CD14-positive monocyte (primary cell): ENCODE results near the gene PRPF4. TPM values are rescaled to one million over a fixed set of nuclear protein-coding genes. Genes with fewer than 3 reads are reported as not detected.

Experiments
- DNase-seq, 3 donors: peaks; one replicate each; pipeline ENCODE4 v3.0.0-alpha.2; 2011 to 2022
- H2AFZ ChIP-seq: 2 replicates; pipeline ENCODE4 v1.6.0; 2012; ENCODE audit warnings: mild to moderate bottlenecking, low read depth, low read length, inconsistent platforms; ENCODE audit not compliant: insufficient read depth, poor library complexity, severe bottlenecking
- H3K27ac ChIP-seq, 2 donors: 1 replicate in 1 of 2; 2 replicates in 1 of 2; pipeline ENCODE4 v1.5.1; 2012 to 2013; ENCODE audit warnings: low read length in 2 of 2, control low read depth in 1 of 2, inconsistent platforms in 1 of 2, low read depth in 1 of 2, mild to moderate bottlenecking in 1 of 2
- H3K27me3 ChIP-seq, 2 donors: one replicate each; pipeline versions ENCODE4 v1.6.0 to v1.6.1; 2011 to 2013; ENCODE audit warnings: low read length in 2 of 2; ENCODE audit not compliant: control insufficient read depth in 2 of 2, insufficient read depth in 2 of 2
- H3K36me3 ChIP-seq, 2 donors: replicated peaks in 1 of 2; 1 replicate in 1 of 2; 2 replicates in 1 of 2; pipeline versions ENCODE4 v1.5.1 to v1.6.1; 2012 to 2013; ENCODE audit warnings: low read length in 2 of 2, control low read depth in 1 of 2, inconsistent platforms in 1 of 2, mild to moderate bottlenecking in 1 of 2; ENCODE audit not compliant: insufficient read depth in 2 of 2, control insufficient read depth in 1 of 2
- H3K4me1 ChIP-seq, 2 donors: 1 replicate in 1 of 2; 2 replicates in 1 of 2; pipeline versions ENCODE4 v1.5.1 to v1.6.1; 2012 to 2013; ENCODE audit warnings: low read length in 2 of 2, control low read depth in 1 of 2, inconsistent platforms in 1 of 2, mild to moderate bottlenecking in 1 of 2, moderate library complexity in 1 of 2; ENCODE audit not compliant: insufficient read depth in 2 of 2, control insufficient read depth in 1 of 2
- H3K4me2 ChIP-seq: replicated peaks from 2 replicates; pipeline ENCODE3; 2012; ENCODE audit warnings: low read length, moderate library complexity, mild to moderate bottlenecking; ENCODE audit not compliant: poor library complexity, severe bottlenecking; ENCODE audit errors: extremely low read depth
- H3K4me3 ChIP-seq, 3 experiments: fragments of 200-600 bp in 1 of 3; sonication (generic) in 1 of 3; replicated peaks in 1 of 3; 1 replicate in 2 of 3; 2 replicates in 1 of 3; pipeline ENCODE4 v1.5.1; 2011 to 2013; ENCODE audit warnings: low read length in 3 of 3, mild to moderate bottlenecking in 3 of 3, control low read depth in 2 of 3, low read depth in 2 of 3, inconsistent platforms in 1 of 3, moderate library complexity in 1 of 3
- H3K79me2 ChIP-seq: 2 replicates; pipeline ENCODE4 v1.6.0; 2012; ENCODE audit warnings: mild to moderate bottlenecking, control low read depth, inconsistent platforms, low read length, moderate library complexity; ENCODE audit not compliant: insufficient read depth
- H3K9ac ChIP-seq: 2 replicates; pipeline ENCODE4 v1.6.0; 2017; ENCODE audit warnings: low read length, mild to moderate bottlenecking; ENCODE audit not compliant: insufficient read depth, poor library complexity, severe bottlenecking
- H3K9me3 ChIP-seq, 2 donors: replicated peaks in 1 of 2; 1 replicate in 1 of 2; 2 replicates in 1 of 2; pipeline versions ENCODE4 v1.5.1 to v1.6.1; 2012 to 2013; ENCODE audit warnings: low read length in 2 of 2, control low read depth in 1 of 2; ENCODE audit not compliant: control insufficient read depth in 1 of 2, insufficient read depth in 1 of 2
- H4K20me1 ChIP-seq: 2 replicates; pipeline ENCODE4 v1.6.0; 2012; ENCODE audit warnings: mild to moderate bottlenecking, low read length, control low read depth, moderate library complexity; ENCODE audit not compliant: insufficient read depth
- H3K27ac Mint-ChIP-seq, 7 donors: one replicate each; pipeline ENCODE4 v1.8.0; 2020; ENCODE audit warnings: mild to moderate bottlenecking in 7 of 7, mixed read lengths in 7 of 7, moderate library complexity in 6 of 7, inconsistent platforms in 2 of 7
- H3K27me3 Mint-ChIP-seq, 3 donors: one replicate each; pipeline ENCODE4 v1.8.0; 2021 to 2022; ENCODE audit warnings: low read depth in 3 of 3, mild to moderate bottlenecking in 3 of 3, mixed read lengths in 3 of 3, moderate library complexity in 3 of 3, inconsistent platforms in 1 of 3
- H3K36me3 Mint-ChIP-seq, 2 donors: one replicate each; pipeline ENCODE4 v1.8.0; 2020; ENCODE audit warnings: mixed read lengths in 2 of 2, inconsistent platforms in 1 of 2, mild to moderate bottlenecking in 1 of 2
- H3K4me1 Mint-ChIP-seq: one replicate; pipeline ENCODE4 v1.8.0; 2020; ENCODE audit warnings: mild to moderate bottlenecking, mixed read lengths
- H3K4me3 Mint-ChIP-seq, 2 donors: one replicate each; pipeline ENCODE4 v1.8.0; 2020; ENCODE audit warnings: mild to moderate bottlenecking in 2 of 2, mixed read lengths in 2 of 2, moderate library complexity in 1 of 2
- H3K9me3 Mint-ChIP-seq, 7 donors: one replicate each; pipeline ENCODE4 v1.8.0; 2020 to 2022; ENCODE audit warnings: mixed read lengths in 7 of 7, mild to moderate bottlenecking in 6 of 7, moderate library complexity in 6 of 7, inconsistent platforms in 2 of 7
- CTCF ChIP-seq: fragments of 200-600 bp; IDR thresholded peaks from one replicate; pipeline ENCODE4 v1.8.0; 2022; ENCODE audit warnings: antibody characterized with exemption, mild to moderate bottlenecking
- WGBS: methylation state at CpG from one replicate; pipeline ENCODE4 v1.1.5; 2013; ENCODE audit warnings: missing lambda C conversion rate; ENCODE audit not compliant: insufficient coverage; 5-methylcytosine and 5-hydroxymethylcytosine counted together
- intact Hi-C, 2 donors: fragments of 100-400 bp; cut with micrococcal nuclease; formaldehyde crosslinking; loops; one replicate each; pipeline versions ENCODE4 v1.15.0 to v1.15.1; 2023
- polyA plus RNA-seq, 3 donors: library from polyadenylated mRNA; depleted of rRNA in 1 of 3; unstranded in 2 of 3; stranded (reverse) in 1 of 3; fragments of 300-500 nt in 2 of 3; fragments of >200 nt in 1 of 3; fragmentation: Illumina TruSeq in 2 of 3; gene quantifications; 1 replicate in 2 of 3; 2 replicates in 1 of 3; pipeline ENCODE4 v1.2.3, GENCODE V29; 2012 to 2021

Gene PRPF4
- polyA plus RNA-seq, 3 donors, result 13.0 to 23.8 (median 22.1) TPM

GRCh38 chr9:113237026-113237425 is 38.4 kb upstream of the PRPF4 start:
- peaks cover 7% of the 10 kb centered on the region for H4K20me1 ChIP-seq
- no peak overlapping the region for H3K27ac ChIP-seq
- no peak overlapping the region for H3K4me2 ChIP-seq
- no peak overlapping the region for H2AFZ ChIP-seq
- WGBS, result 97% methylated on average over 3 of the region's 4 CpGs
- H3K9ac ChIP-seq, result no peak overlapping the region
- no peak overlapping the region for H3K4me3 Mint-ChIP-seq
- DNase-seq, result no peak
- peaks cover 43% of the 10 kb centered on the region for H3K4me1 Mint-ChIP-seq
- peak overlapping the region in 1 of 7 donors; percentile 15 for H3K27ac Mint-ChIP-seq
- peaks cover 0 to 1% (median 0%) of the 10 kb centered on the region in 7 donors for H3K9me3 Mint-ChIP-seq
- peaks cover 0 to 3% (median 0%) of the 10 kb centered on the region in 3 donors for H3K27me3 Mint-ChIP-seq
- TF ChIP-seq CTCF, result no peak
- H3K4me3 ChIP-seq, result no peak overlapping the region
- H3K36me3 Mint-ChIP-seq, result peaks cover 4 to 6% of the 10 kb centered on the region in 2 donors
- peaks cover 34 to 39% of the 10 kb centered on the region in 2 donors for H3K4me1 ChIP-seq
- no peaks in the 10 kb centered on the region for H3K36me3 ChIP-seq
- no peaks in the 10 kb centered on the region for H3K9me3 ChIP-seq
- peaks cover 58% of the 10 kb centered on the region for H3K79me2 ChIP-seq
- intact Hi-C loops, result no loop called here
- H3K27me3 ChIP-seq, result no peaks in the 10 kb centered on the region

- TF ChIP-seq CTCF, result no peak
- Histone ChIP-seq H3K27ac (no peak overlapping the region), H3K4me1 (peaks cover 21 to 26% of the 10 kb centered on the region in 2 donors), H3K36me3 (no peaks in the 10 kb centered on the region), H3K9me3 (no peaks in the 10 kb centered on the region), H3K4me3 (no peak overlapping the region), H3K4me2 (no peak overlapping the region), H3K9ac (no peak overlapping the region), H4K20me1 (peaks cover 14% of the 10 kb centered on the region), H2AFZ (no peak overlapping the region), H3K27me3 (no peaks in the 10 kb centered on the region), H3K79me2 (peaks cover 57% of the 10 kb centered on the region)
- WGBS, result 100% methylated on average over 5 of the region's 10 CpGs
- H3K4me3 Mint-ChIP-seq, result no peak overlapping the region
- peak overlapping the region in 1 of 7 donors; percentile 28 for H3K27ac Mint-ChIP-seq
- intact Hi-C loops, result no loop called here
- peaks cover 6 to 8% of the 10 kb centered on the region in 2 donors for H3K36me3 Mint-ChIP-seq
- no peak for DNase-seq
- peaks cover 0 to 4% (median 0%) of the 10 kb centered on the region in 3 donors for H3K27me3 Mint-ChIP-seq
- H3K4me1 Mint-ChIP-seq, result peaks cover 30% of the 10 kb centered on the region
- H3K9me3 Mint-ChIP-seq, result peaks cover 0 to 1% (median 0%) of the 10 kb centered on the region in 7 donors
These were observed 37.1 kb upstream of the PRPF4 start for GRCh38 chr9:113238202-113238858.
